Dermis microvascular lymphatic vessel endothelial cell (primary cell): ENCODE measurements around the gene PFKP. TPM values are rescaled to one million over a fixed set of nuclear protein-coding genes. Genes with fewer than 3 reads are reported as not detected.
A peak's percentile ranks its signal among the peaks of the same experiment; 100 is the strongest.
"Not testable (repeated sequence)": the region's sequence is repeated elsewhere in the genome, so short reads cannot be mapped to it uniquely, and the experiment has no call there.

Experiments used
- DNase-seq, 2 donors: peaks; one replicate each; pipeline versions ENCODE4 v3.0.0 to v3.0.0-alpha.2; 2010; ENCODE audit warnings: low read depth in 2 of 2
- total RNA-seq: library from RNA; depleted of rRNA; stranded (reverse); fragments of >200 nt; gene quantifications from 2 replicates; pipeline ENCODE4 v1.2.1, GENCODE V29; 2014

Gene PFKP
- total RNA-seq, 1 donor from 2014 or later = 166 TPM

GRCh38 chr10:3098689-3099088 is 31.3 kb downstream of the PFKP start:
- DNase-seq = no peak

- DNase-seq = no peak
Measured at GRCh38 chr10:3099291-3100092, 32.1 kb downstream of the PFKP start.

- no peak for DNase-seq
Measured at GRCh38 chr10:3100093-3100792, 32.9 kb downstream of the PFKP start.

GRCh38 chr10:3100856-3101640 is 33.7 kb downstream of the PFKP start:
- no peak for DNase-seq

GRCh38 chr10:3102720-3103427 is 35.5 kb downstream of the PFKP start:
- DNase-seq = peak; percentile 68 to 94

GRCh38 chr10:3103646-3104045 is 36.3 kb downstream of the PFKP start:
- DNase-seq = no peak

GRCh38 chr10:3104251-3104918 is 37.0 kb downstream of the PFKP start:
- DNase-seq = no peak

- DNase-seq = no peak
Measured at GRCh38 chr10:3105166-3105565, 37.8 kb downstream of the PFKP start.

- DNase-seq = no peak
Measured at GRCh38 chr10:3105905-3106304, 38.6 kb downstream of the PFKP start.

- not testable (repeated sequence) for DNase-seq
Measured at GRCh38 chr10:3106328-3106727, 39.0 kb downstream of the PFKP start.

- no peak for DNase-seq
Measured at GRCh38 chr10:3106928-3107425, 39.6 kb downstream of the PFKP start.

GRCh38 chr10:3107426-3107961 is 40.1 kb downstream of the PFKP start:
- no peak for DNase-seq

- DNase-seq = no peak
Measured at GRCh38 chr10:3108033-3108432, 40.7 kb downstream of the PFKP start.

- DNase-seq = no peak
Measured at GRCh38 chr10:3108575-3109105, 41.3 kb downstream of the PFKP start.

GRCh38 chr10:3109196-3109595 is 41.8 kb downstream of the PFKP start:
- DNase-seq = no peak

GRCh38 chr10:3109633-3110032 is 42.3 kb downstream of the PFKP start:
- DNase-seq = no peak

GRCh38 chr10:3110782-3111620 is 43.7 kb downstream of the PFKP start:
- no peak for DNase-seq

GRCh38 chr10:3111621-3112163 is 44.3 kb downstream of the PFKP start:
- DNase-seq = no peak

- DNase-seq = no peak
Measured at GRCh38 chr10:3113343-3113720, 46.0 kb downstream of the PFKP start.
